ENCODE measurements around the gene BAK1. TPM values are rescaled to one million over a fixed set of nuclear protein-coding genes. Genes with fewer than 3 reads are reported as not detected.
A peak's percentile ranks its signal among the peaks of the same experiment; 100 is the strongest.

The BAK1 gene
- total and polyA plus RNA-seq, 2 of the 13 experiments (the other 11 are each of a cell fraction or from before 2014, with no cell fraction given), result 15.0 to 23.8 TPM

GRCh38 chr6:33570806-33571636, 9.1 kb downstream of the BAK1 start (continued):
- peak; percentile 78; the same call in 1 of the 2 replicates for TF ChIP-seq PRDM10 (CRISPR knock-in tag; IDR thresholded peaks at IDR 0.05; ENCODE audit: low read depth)
- peak; percentile 93; the same call in 1 of the 2 replicates for TF ChIP-seq KDM5B (CRISPR knock-in tag; IDR thresholded peaks at IDR 0.05; ENCODE audit: borderline replicate concordance)
- TF ChIP-seq ARID5B (CRISPR knock-in tag; IDR thresholded peaks at IDR 0.05), result 0 out of 2 replicates have a peak, but pooled peaks have one; percentile 31
- no peak for TF ChIP-seq ZC3H13 (CRISPR knock-in tag; IDR thresholded peaks at IDR 0.05)
- TF ChIP-seq ZXDC (CRISPR knock-in tag; IDR thresholded peaks at IDR 0.05), result no peak

Data from HepG2 (cell line).